Activated CD4-positive, alpha-beta T cell treated with anti-CD3 and anti-CD28 coated beads for 48 hours (primary cell): ENCODE results near the gene ENTR1.

Experiments
- DNase-seq: peaks from one replicate; pipeline ENCODE4 v3.0.0-alpha.2; 2020

Gene ENTR1

DNA sequence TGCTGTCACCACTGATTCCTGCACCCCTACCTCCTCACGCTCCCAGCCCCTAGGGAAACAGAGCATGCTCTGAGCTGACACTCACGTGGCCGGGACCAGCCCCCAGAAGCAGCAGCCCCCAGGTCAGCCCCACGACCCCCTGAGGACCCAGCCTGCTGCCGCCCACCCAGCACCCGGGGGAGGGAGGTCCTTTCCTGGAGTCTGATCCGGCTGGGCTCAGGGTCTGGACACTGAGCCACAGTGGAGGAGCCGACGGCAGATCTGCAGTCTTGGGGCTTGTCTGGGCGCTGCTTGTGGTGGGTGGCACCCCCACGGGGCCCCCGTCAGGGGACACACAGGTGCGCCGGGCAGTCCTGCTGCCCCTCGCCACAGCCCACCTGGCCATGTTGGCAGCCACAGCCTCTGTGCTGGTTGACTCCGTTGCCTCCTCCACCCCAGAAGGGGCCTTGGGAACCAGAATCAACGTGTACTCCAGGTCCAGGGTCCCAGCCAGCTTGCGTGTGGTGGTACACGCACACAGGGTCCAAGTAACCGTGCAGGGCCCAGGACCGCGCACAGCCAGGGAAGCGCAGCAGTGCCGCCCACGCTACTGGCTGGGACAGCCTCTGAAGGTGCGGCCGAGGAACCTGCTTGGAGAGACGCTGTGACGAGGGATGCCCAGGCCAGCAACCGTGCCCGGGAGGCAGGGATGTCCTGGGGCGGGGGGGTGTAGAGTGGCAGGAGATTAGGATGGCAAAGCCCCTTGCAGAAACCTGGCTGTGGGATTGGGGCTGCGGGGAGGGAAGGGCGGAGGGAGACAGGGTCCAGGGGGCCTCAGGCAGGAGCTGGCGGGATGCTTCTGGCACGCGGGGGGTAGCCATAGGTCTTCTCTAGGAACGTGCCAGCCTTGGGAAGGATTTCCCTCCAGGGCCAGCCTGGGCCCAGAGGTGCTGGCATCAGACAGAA, 50.4 kb downstream of the ENTR1 start:
- no peak for DNase-seq

DNA sequence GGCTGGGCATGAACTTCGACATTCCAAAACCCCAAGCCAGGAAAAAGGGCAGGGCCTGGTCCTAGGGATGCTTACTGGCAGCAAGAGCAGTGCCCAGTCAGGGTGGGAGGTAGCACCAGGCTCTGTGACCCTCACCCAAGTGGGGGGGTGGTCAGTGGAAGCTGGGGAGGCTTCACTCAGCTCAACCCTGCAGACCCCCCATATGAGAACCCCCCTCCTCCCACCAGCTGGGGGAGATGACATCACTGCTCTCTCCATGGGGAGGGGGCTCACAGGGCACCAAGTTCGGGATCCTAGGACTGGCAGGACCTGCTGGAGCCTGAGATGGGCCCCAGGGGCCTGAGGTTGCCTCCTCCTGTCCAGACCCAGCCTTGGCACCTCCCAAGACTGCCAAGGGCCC, 51.5 kb downstream of the ENTR1 start:
- DNase-seq, result no peak

DNA sequence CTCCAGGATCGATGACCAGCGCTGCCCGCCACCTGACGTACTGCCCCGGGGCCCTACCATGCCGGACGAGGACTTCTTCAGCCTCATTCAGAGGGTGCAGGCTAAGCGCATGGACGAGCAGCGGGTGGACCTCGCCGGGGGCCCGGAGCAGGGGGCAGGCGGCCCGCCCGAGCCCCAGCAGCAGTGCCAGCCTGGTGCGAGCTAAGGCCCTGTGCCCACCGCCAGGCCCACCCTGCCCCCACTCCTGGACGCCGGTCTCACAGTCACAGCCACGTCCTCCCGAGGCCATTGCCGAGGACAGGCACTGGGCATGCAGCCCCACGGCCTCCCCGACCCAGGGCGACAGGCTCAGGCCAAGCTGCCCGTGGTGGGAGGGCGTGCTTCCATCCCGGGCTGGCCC, 52.4 kb downstream of the ENTR1 start:
- DNase-seq, result no peak

DNA sequence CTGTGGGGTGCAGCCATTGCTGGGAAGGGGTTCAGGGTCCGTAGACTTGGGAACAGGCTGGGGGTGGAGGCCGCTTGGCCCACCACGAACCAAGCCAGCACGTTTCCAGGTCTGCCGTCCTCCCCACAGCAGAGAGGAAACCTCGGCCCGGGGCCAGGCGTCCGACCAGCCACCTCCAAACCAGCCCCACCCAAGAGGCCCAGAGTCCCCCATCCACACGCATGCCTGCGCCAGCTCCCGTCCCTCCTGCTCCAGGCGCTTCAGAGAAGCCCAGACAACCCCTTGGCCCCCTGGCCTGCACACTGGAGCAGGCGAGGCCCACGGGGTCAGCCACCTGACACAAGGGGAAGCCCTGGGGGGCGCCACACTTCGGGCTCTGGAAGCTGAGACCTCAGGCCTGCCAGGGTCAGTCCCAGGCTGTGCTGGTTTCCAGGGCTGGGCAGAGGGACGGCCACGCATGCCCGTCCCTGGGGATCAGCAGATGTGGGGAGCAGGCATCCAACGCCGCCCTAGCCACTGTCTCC, 53.1 kb downstream of the ENTR1 start:
- no peak for DNase-seq

DNA sequence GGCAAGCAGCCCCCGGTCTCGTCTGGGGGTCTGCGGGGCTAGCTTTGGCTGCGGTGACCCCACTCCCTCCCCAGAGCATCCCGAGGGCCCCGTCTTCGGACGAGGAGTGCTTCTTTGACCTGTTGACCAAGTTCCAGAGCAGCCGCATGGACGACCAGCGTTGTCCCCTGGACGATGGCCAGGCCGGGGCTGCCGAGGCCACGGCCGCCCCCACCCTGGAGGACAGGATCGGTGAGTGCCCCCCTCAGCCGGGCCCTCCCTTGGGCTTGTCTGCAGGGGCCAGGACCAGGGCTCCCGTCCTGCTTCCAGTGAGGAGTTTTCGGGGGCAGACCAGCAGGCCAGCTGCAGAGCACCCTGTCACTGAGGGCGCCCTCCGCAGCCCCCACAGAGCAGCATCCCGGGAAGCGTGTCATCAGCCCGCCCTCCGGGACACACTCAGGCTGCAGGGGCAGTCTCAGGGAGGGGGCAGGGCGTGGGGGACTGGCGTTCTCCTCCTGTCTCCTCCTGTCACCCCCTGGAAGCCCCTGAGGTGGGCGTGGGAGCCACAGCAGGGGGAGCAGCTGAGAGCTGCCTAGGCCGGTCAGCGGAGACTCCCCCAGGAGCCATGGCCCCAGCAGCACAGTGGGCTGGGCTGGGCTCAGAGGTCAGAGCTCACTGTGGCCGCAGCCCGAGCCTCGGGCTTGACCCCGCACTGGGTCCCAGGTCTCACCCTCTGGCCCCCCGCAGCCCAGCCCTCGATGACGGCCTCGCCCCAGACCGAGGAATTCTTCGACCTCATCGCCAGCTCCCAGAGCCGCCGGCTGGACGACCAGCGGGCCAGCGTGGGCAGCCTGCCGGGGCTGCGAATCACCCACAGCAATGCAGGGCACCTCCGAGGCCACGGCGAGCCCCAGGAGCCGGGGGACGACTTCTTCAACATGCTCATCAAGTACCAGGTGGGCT, 54.5 kb downstream of the ENTR1 start:
- no peak for DNase-seq

DNA sequence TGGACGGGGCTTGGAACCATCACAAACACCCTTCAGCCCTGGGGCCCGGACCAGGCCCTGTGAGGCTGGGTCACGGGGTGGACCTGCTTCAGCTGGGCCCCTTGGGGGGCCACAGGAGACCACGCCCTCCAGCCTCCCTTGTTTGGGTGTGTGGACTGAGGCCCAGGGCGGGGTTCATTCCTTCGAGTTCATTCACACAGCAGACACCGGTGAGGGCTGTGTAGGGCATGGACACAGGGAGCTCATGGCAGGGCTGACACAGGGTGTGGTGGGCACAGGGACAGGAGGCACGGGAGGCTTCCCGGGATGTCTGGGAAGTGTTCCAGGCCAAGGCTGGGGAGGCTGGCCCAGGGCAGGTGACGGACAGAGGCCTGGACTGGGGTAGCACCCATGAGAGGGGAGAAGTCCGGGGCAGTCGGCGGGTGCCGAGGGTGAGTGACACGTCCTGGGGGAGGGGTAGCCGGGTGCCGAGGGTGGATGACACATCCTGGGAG, 55.8 kb downstream of the ENTR1 start:
- no peak for DNase-seq

DNA sequence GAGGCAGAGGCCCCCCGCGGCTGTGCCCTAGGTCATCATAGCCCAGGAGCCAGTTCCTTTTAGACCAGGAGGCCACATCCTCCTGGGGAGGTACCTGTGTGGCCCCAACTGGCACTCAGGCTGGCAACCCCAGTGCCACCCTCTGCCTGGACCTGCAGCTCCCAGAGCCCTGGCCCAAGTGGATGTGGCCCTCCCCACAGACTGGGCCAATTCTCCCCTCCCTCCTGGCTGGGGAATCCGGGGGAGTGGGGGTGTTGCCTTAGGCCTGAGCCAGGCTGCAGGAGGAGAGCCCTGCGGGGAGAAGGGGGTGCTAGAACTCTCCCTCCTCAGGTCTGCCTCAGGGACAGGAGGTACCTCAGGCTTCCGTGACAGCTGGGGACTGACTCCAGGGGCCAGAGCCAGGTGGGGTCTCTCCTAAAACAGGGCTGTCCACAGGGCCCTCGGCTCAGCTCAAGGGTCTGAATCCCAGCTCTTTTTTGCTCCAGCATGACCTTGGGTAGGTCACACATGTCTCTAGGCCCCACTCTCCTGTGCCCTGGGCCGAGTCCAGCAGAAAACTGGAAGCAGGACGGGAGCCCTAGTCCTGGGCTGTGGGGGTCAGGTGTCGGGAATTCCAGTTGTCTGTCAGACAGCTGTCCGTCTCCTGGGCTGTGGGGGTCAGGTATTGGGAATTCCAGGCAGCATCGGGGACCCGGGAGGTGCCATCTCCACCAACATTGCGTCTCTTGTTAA, 56.5 kb downstream of the ENTR1 start:
- no peak for DNase-seq

DNA sequence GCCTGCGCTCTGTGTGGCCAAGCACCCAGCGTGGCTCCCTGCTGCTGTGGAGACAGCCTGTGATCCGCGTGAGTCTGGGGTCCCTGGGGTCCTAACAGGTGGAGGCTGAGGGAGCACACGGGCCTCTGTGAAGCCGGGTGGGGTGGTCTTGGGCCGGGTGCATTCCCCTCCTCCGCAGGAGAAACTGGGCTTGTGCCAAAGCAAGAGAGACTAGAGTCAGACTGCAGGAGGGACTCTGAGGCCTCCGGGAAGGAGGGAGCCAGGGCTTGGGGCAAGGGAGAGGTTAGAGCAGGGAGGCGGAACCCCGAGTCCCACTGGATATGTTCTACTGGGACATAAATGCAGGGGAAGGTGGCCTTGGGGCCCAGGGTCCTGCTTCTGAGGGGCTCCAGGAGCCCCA, 57.3 kb downstream of the ENTR1 start:
- DNase-seq, result no peak

DNA sequence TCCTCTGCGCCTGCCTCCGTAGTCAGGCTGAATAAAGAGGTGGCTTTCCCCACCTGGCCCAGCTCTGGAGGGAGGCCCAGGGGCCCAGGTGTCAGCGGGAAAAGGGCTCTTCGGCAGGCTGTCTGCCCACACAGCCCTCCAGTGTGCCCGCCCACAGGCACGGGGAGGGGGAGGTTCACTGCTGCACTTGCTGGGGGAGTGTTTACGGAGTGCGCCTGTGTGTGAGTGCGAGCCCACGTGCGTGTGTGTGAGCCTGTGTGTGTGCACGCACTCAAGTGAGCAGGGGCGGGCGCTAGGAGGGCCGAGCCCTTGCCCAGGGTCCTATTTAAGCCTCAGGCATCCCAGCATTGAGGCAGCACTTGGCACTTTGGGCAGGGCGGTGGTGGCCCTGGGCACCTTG, 57.7 kb downstream of the ENTR1 start:
- no peak for DNase-seq
